Ovary (tissue), 9 donors: ENCODE data around the gene MAN1C1. TPM values are rescaled to one million over a fixed set of nuclear protein-coding genes. Genes with fewer than 3 reads are reported as not detected.

ENCODE experiments used
- DNase-seq, 5 donors: peaks; one replicate each; pipeline ENCODE4 v3.0.0-alpha.2; 2019 to 2020
- H3K27ac ChIP-seq, 2 donors: fragments of 200-600 bp; one replicate each; pipeline versions ENCODE4 v1.5.1 to v1.8.0; 2019 to 2022
- H3K27me3 ChIP-seq: fragments of 200-600 bp; one replicate; pipeline ENCODE4 v1.8.0; 2022
- H3K36me3 ChIP-seq: fragments of 200-600 bp; sonication (generic); one replicate; pipeline ENCODE4 v1.5.1; 2019
- H3K4me1 ChIP-seq: one replicate; pipeline ENCODE4 v1.8.1; 2013; ENCODE audit warnings: mild to moderate bottlenecking, moderate library complexity; ENCODE audit not compliant: insufficient read depth
- H3K4me3 ChIP-seq: fragments of 200-600 bp; sonication (generic); one replicate; pipeline ENCODE4 v1.5.1; 2017
- H3K9me3 ChIP-seq, 2 donors: fragments of 200-600 bp in 1 of 2; sonication (generic) in 1 of 2; one replicate each; pipeline versions ENCODE4 v1.5.1 to v1.8.1; 2013 to 2019; ENCODE audit warnings: mild to moderate bottlenecking in 1 of 2, moderate library complexity in 1 of 2
- CTCF ChIP-seq, 3 donors: fragments of 450-650 bp in 2 of 3; fragments of 200-600 bp in 1 of 3; IDR thresholded peaks; one replicate each; pipeline versions ENCODE4 v1.5.1 to v1.8.0; 2016 to 2022; ENCODE audit warnings: antibody characterized with exemption in 3 of 3, mild to moderate bottlenecking in 1 of 3
- EP300 ChIP-seq: sonication (generic); formaldehyde crosslinking; IDR thresholded peaks from one replicate; pipeline ENCODE4 v1.6.1; 2017; ENCODE audit warnings: antibody characterized with exemption
- POLR2A ChIP-seq: fragments of 450-650 bp; IDR thresholded peaks from one replicate; pipeline ENCODE4 v1.6.1; 2017; ENCODE audit warnings: antibody characterized with exemption, mild to moderate bottlenecking, moderate library complexity
- WGBS, 3 donors: extraction: QIAGEN DNeasy Blood & Tissue Kit in 1 of 3; methylation state at CpG; one replicate each; pipeline versions ENCODE4 v1.1.5 to v1.1.7; 2013 to 2017; 5-methylcytosine and 5-hydroxymethylcytosine counted together
- intact Hi-C, 4 donors: fragments of 100-400 bp; cut with DNase I; formaldehyde crosslinking; loops; one replicate each; pipeline versions ENCODE4 v1.11.0 to v1.15.1; 2022 to 2023
- polyA plus RNA-seq, 2 donors: library from polyadenylated mRNA; stranded (reverse); fragments of 200-250 nt in 1 of 2; fragments of 350-450 nt in 1 of 2; fragmentation: Illumina TruSeq in 1 of 2; extraction: RNeasy Lipid Tissue Mini Kit (QIAGEN cat#74804) in 1 of 2; gene quantifications; one replicate each; pipeline ENCODE4 v1.2.3, GENCODE V29; 2013 to 2014
- total RNA-seq, 7 donors: library from RNA; depleted of rRNA in 2 of 7; stranded (reverse); fragments of >200 nt in 2 of 7; fragmentation: NEBNext Ultra II Directional in 3 of 7; extraction: Animal tissue kit (Norgen Biotek cat#: 25700) in 3 of 7; gene quantifications; one replicate each; pipeline versions ENCODE4 v1.1.0 to v1.2.4, GENCODE V29; 2016 to 2023
- donor health status: DM: no; HTN: no; CAD: no; lungs with moderate emphysema.
- donor health status: DM: no; HTN: no; CAD: no.
- donor health status: Bipolar disorder and iron deficiency.
- donor health status: DM: yes; HTN: yes; CAD: no.
- donor health status: DM: no; HTN: no; CAD: no.
- donor health status: DM: yes; HTN: yes; CAD: no.

Gene MAN1C1
- total and polyA plus RNA-seq, 9 donors, result 18.0 to 59.2 (median 33.1) TPM

- Histone ChIP-seq H3K9me3 (no peaks in the 10 kb centered on the region), H3K4me3 (no peak overlapping the region), H3K27me3 (no peaks in the 10 kb centered on the region), H3K4me1 (peaks cover 7% of the 10 kb centered on the region), H3K36me3 (no peaks in the 10 kb centered on the region), H3K27ac (no peak overlapping the region)
- intact Hi-C loops, result no loop called here
- TF ChIP-seq CTCF (IDR thresholded peaks at IDR 0.05), result no peak
- TF ChIP-seq EP300, result no peak
- TF ChIP-seq POLR2A, result no peak
- WGBS, 3 donors, result 93 to 97% (median 93%) methylated on average over 2 of the region's 2 CpGs
- DNase-seq, result peak in 1 of 5 donors; percentile 9
These were observed 121.9 kb downstream of the MAN1C1 start for GRCh38 chr1:25738499-25738898.

- no peak overlapping the region for H3K4me3 ChIP-seq
- intact Hi-C loops, result no loop called here
- no peaks in the 10 kb centered on the region for H3K9me3 ChIP-seq
- H3K36me3 ChIP-seq, result no peaks in the 10 kb centered on the region
- H3K27ac ChIP-seq, result no peak overlapping the region
- WGBS, 3 donors, result 83 to 91% (median 87%) methylated on average over 4 of the region's 4 CpGs
- TF ChIP-seq POLR2A (no peak), CTCF (IDR thresholded peaks at IDR 0.05) (no peak), EP300 (no peak)
- H3K4me1 ChIP-seq, result peaks cover 12% of the 10 kb centered on the region
- no peaks in the 10 kb centered on the region for H3K27me3 ChIP-seq
- no peak for DNase-seq
These were observed 122.8 kb downstream of the MAN1C1 start for GRCh38 chr1:25739341-25739740.

- H3K4me3 ChIP-seq, result no peak overlapping the region
- no peak for DNase-seq
- TF ChIP-seq CTCF (IDR thresholded peaks at IDR 0.05) (no peak), POLR2A (no peak), EP300 (no peak)
These were observed 123.5 kb downstream of the MAN1C1 start for GRCh38 chr1:25740071-25740470.

GRCh38 chr1:25742316-25742715 is 125.7 kb downstream of the MAN1C1 start:
- 91 to 97% (median 94%) methylated on average over 7 of the region's 7 CpGs for WGBS, 3 donors
- H3K4me3 ChIP-seq, result no peak overlapping the region
- intact Hi-C loops, result loop anchor here in 2 of 4 donors (2.0 to 10.0 kb wide), 4 partner anchors 40 to 126 kb away; partner anchors contain the start of gene MAN1C1 (in 1 of the 2)
- DNase-seq, result peak in 1 of 5 donors; percentile 23
- H3K4me1 ChIP-seq, result peaks cover 16% of the 10 kb centered on the region
- no peaks in the 10 kb centered on the region for H3K36me3 ChIP-seq
- no peaks in the 10 kb centered on the region for H3K9me3 ChIP-seq
- no peaks in the 10 kb centered on the region for H3K27me3 ChIP-seq
- H3K27ac ChIP-seq, result peak overlapping the region in 1 of 2 donors; percentile 83
- TF ChIP-seq CTCF (IDR thresholded peaks at IDR 0.05) (no peak), POLR2A (no peak), EP300 (no peak)

More at GRCh38 chr1:25740071-25740470, 123.5 kb downstream of the MAN1C1 start:
- intact Hi-C loops, result loop anchor here in 2 of 4 donors (5.0 to 10.0 kb wide), 3 partner anchors 38 to 55 kb away; no protein-coding TSS in a partner anchor
- no peaks in the 10 kb centered on the region for H3K36me3 ChIP-seq
- H3K27ac ChIP-seq, result no peak overlapping the region
- H3K9me3 ChIP-seq, result no peaks in the 10 kb centered on the region
- H3K27me3 ChIP-seq, result no peaks in the 10 kb centered on the region
- H3K4me1 ChIP-seq, result peaks cover 16% of the 10 kb centered on the region
- WGBS, 3 donors, result 95 to 96% (median 96%) methylated on average over 10 of the region's 10 CpGs
